GM12865 (cell line): Measurements from ENCODE around the gene SDHAF2.

Experiments
- DNase-seq: peaks from one replicate; pipeline ENCODE4 v3.0.0; 2010; ENCODE audit warnings: low read depth
- H3K4me3 ChIP-seq: 2 replicates; pipeline ENCODE4 v1.5.1; 2011; ENCODE audit warnings: mild to moderate bottlenecking, low read depth, low read length, control low read depth
- TF ChIP-seq, protein P1 (sequence below): IDR thresholded peaks from 2 replicates; pipeline ENCODE4 v1.5.1; 2011; ENCODE audit warnings: low read length, control low read depth, low read depth, inconsistent platforms; ENCODE audit not compliant: insufficient read depth; ENCODE audit errors: missing control alignments

Gene SDHAF2

DNA sequence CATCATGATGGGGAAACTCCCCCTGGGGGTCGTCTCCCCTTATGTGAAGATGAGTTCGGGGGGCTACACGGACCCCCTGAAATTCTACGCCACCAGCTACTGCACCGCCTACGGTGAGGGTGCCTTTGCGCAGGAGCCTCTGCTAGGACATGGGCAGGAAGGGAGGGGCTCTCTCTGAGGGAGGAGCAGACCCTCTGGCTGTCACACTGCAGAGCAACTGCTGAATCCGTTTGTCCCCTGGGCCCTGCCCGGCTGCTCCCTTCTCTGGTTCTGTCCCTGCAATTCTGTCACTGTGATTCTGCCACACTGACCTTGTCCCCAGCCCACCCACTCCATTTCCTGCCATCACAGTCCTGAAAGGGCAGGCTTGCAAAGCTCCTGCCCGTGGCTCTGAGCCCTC, 51.9 kb downstream of the SDHAF2 start:
- no peak overlapping the region for H3K4me3 ChIP-seq
- TF ChIP-seq, protein P1, sequence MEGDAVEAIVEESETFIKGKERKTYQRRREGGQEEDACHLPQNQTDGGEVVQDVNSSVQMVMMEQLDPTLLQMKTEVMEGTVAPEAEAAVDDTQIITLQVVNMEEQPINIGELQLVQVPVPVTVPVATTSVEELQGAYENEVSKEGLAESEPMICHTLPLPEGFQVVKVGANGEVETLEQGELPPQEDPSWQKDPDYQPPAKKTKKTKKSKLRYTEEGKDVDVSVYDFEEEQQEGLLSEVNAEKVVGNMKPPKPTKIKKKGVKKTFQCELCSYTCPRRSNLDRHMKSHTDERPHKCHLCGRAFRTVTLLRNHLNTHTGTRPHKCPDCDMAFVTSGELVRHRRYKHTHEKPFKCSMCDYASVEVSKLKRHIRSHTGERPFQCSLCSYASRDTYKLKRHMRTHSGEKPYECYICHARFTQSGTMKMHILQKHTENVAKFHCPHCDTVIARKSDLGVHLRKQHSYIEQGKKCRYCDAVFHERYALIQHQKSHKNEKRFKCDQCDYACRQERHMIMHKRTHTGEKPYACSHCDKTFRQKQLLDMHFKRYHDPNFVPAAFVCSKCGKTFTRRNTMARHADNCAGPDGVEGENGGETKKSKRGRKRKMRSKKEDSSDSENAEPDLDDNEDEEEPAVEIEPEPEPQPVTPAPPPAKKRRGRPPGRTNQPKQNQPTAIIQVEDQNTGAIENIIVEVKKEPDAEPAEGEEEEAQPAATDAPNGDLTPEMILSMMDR, result no peak
- DNase-seq, result no peak

DNA sequence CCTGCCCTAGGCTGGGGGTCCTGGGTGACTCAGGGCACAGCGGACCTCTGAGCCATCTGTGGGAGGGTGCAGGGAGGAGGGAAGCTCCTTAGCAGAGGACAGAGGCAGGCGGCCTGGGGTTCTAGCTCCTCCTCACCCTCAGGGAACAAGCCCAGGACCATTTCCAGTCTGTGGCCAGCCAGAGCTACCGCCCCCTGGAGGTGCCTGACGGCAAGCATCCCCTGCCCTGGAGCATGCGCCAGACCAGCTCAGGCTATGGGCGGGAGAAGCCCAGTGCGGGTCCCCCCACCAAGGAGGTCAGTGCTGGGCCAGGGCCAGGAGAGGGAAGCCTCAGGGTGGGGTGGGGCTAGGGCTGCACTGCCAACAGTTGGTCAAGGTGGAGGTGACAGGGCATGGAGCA, 52.6 kb downstream of the SDHAF2 start:
- TF ChIP-seq, protein P1, result peak; percentile 71
- H3K4me3 ChIP-seq, result no peak overlapping the region
- peak; percentile 29 for DNase-seq

DNA sequence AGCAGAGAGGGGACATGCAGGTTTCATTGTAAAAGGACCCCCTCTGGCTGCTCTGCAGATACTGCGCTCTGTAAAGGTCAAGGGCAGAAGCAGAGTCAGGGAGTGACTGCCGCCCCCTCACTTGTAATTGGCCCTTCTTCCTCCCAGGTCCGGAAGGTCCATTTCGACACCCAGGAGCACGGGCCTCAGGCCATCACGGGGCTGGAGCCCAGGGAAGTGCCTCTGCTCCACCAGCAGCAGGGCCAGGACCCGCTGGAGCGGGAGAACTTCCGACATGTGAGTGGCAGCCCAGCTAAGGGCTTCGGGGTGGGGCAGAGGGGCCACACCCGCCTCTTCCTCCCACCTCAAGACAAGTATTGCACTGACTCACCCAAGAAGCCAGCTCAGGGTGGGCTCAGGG, 54.6 kb downstream of the SDHAF2 start:
- TF ChIP-seq, protein P1, result no peak
- DNase-seq, result no peak
- H3K4me3 ChIP-seq, result no peak overlapping the region

DNA sequence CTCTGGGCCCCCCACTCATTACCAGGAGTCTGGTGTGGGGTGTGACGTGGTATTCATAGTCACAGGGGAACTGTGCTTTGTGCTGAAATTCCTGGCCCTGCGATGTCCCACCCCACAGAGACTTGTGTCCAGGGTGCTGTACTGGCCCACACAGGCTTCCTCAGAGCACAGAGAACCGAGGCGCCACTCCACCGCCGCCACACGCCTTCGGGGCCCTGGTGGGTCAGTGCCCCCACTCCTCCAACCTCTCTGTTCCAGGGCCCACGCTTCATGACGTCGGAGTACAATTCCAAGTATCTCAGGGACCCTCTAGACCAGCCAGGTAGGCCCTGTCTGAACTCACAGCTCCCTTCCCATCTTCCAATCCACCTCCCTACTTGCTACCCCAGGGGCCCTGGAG, 55.2 kb downstream of the SDHAF2 start:
- TF ChIP-seq, protein P1, result no peak
- H3K4me3 ChIP-seq, result no peak overlapping the region
- no peak for DNase-seq

DNA sequence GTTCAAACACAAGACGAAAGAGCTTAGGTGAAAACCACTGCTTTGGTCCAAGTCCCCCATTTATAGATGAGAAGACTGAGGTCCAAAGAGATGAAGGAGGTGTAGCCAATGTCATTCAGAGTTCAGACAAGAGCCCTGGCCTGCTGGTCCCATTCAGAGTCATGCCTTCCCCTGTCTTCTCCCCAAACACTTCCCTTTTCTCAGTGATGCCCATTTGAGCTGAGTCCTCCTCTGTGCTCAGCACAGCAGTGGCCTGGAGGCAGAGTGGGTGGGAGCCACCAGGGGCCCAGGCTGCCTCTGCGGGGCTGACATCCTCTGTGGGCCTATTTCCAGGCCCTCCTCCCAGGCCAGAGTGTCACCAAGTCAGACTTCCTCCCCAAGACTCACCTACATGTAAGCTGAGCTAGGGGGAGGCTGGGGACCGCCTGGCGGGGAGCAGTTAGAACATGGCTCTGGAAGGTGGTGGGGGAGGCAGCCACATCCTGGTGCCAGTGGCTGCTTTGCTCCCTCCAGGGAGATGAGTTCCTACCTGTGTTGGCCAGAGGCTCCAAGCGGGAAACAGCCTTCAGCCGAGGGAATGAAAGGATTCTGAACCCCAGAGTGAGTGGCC, 56.2 kb downstream of the SDHAF2 start:
- TF ChIP-seq, protein P1, result no peak
- DNase-seq, result no peak
- no peak overlapping the region for H3K4me3 ChIP-seq

DNA sequence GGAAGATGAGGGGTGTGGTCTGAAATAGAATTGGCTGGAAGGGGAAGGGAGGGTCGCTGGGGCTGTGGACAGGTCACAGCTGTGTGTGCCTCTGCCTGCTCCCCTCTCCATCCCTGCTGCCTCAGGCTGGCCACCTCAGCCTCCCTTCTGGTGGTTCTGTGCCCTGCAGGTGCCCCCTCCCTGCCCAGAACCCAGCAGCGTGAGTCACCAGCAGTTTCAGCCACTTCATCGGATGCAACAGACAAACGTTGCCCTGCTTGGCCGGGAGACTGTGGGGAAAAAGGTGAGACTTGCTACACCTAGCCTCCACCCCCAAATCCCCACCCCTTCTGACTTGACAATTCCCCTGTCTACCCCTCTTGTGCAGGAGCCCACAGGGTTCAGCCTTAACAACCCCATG, 56.9 kb downstream of the SDHAF2 start:
- no peak for DNase-seq
- TF ChIP-seq, protein P1, result no peak
- H3K4me3 ChIP-seq, result no peak overlapping the region
